HT-29 (cell line): ENCODE data around the gene SMYD4. TPM values are rescaled to one million over a fixed set of nuclear protein-coding genes. Genes with fewer than 3 reads are reported as not detected.

Source experiments
- DNase-seq: peaks from one replicate; pipeline ENCODE4 v3.0.0-alpha.2; 2015; ENCODE audit warnings: low spot score
- total RNA-seq: library from RNA; depleted of rRNA; stranded (reverse); fragments of >200 nt; shearing (Covaris generic); gene quantifications from 2 replicates; pipeline ENCODE4 v1.2.3, GENCODE V29; 2014; rRNA removed

Gene SMYD4
- total RNA-seq, 1 experiment from 2014 or later, result 7.5 TPM

GRCh38 chr17:1732241-1732832, 97.4 kb downstream of the SMYD4 start:
- no peak for DNase-seq

GRCh38 chr17:1731194-1731506, 98.6 kb downstream of the SMYD4 start:
- no peak for DNase-seq

GRCh38 chr17:1730326-1731193, 99.1 kb downstream of the SMYD4 start:
- no peak for DNase-seq

- no peak for DNase-seq
Measured at GRCh38 chr17:1729966-1730325, 99.8 kb downstream of the SMYD4 start.

Other genes with a start within 250 kb of the SMYD4 start
- gene SLC43A2, start 201.1 kb downstream of the SMYD4 start, total RNA-seq, result 22.4 and 34.0 TPM in 2 replicates
- gene SCARF1, start 184.2 kb downstream of the SMYD4 start, total RNA-seq, result 0.89 and 1.3 TPM in 2 replicates
- gene RILP, start 180.0 kb downstream of the SMYD4 start, total RNA-seq, result 13.1 and 13.3 TPM in 2 replicates
- gene PRPF8, start 145.0 kb downstream of the SMYD4 start, total RNA-seq, result 92.7 and 92.8 TPM in 2 replicates
- 0.56 and 0.97 TPM in 2 replicates for gene TLCD2, start 119.5 kb downstream of the SMYD4 start, total RNA-seq
- gene WDR81, start 105.2 kb downstream of the SMYD4 start, total RNA-seq, result 35.8 and 39.2 TPM in 2 replicates
- 9.8 and 10.9 TPM in 2 replicates for gene SERPINF2, start 87.0 kb downstream of the SMYD4 start, total RNA-seq
- 1.1 and 5.0 TPM in 2 replicates for gene SERPINF1, start 67.8 kb downstream of the SMYD4 start, total RNA-seq
- 32.4 and 52.5 TPM in 2 replicates for gene RPA1, start 103 bp upstream of the SMYD4 start, total RNA-seq
- not detected in 2 replicates for gene RTN4RL1, start 195.4 kb upstream of the SMYD4 start, total RNA-seq
- gene DPH1, start 200.3 kb upstream of the SMYD4 start, total RNA-seq, result 31.6 and 38.5 TPM in 2 replicates
- gene OVCA2, start 212.1 kb upstream of the SMYD4 start, total RNA-seq, result 54.1 and 56.8 TPM in 2 replicates
- 0.31 and 0.55 TPM in 2 replicates for gene HIC1, start 225.2 kb upstream of the SMYD4 start, total RNA-seq